Activated effector memory CD4-positive, alpha-beta T cell treated with Interleukin-2 at 50 U/mL for 16 hours (primary cell): ENCODE data around the gene GAL3ST1.

Experiments used
- DNase-seq: peaks from one replicate; pipeline ENCODE4 v3.0.0-alpha.2; 2020

The GAL3ST1 gene

DNA sequence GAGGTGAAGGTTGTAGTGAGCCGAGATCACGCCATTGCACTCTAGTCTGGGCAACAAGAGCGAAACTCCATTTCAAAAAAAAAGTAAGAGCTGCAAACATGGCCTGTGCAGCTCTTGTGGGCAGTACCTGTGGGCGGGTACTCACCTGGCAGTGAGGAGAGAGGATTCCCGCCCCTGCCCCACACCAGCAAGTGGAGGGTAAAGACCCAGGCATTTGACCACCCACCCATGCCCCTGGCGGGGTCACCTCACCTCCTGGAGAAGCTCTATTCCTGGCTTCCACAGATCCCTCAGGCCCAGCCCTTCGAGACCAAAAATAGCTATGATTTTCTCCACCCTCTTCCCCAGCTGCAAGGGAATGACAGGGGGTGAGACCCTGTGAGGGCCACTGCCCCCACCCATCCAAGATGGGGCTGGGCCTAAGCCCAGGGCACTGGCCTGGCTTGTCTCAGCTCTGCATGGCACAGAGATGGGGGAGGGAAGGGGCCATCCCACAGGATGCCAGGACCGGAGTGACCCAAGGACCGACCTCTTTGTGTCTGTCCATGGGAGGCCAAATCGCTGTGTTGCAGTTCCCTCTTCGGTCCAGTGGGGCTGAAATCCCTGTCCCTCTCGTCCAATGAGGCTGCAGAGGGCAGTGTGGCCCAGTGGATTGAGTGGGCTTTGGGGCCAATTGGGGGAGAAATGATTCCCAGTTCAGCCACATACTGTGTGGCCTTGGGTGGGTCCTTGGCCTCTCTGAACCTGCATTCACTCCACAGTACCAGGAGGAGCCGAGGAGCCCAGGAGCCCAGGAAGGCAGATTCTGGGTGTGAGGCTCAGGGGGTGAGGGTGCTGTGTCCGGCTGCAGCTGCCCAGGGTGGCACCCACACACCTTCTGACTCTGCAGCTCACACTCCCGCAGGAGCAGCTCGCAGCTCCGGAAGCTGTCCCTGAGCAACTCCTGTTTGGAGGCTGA lies 42.5 kb downstream of the GAL3ST1 start:
- no peak for DNase-seq

GRCh38 chr22:30526656-30527055 lies 47.8 kb downstream of the GAL3ST1 start:
- DNase-seq = no peak

DNA sequence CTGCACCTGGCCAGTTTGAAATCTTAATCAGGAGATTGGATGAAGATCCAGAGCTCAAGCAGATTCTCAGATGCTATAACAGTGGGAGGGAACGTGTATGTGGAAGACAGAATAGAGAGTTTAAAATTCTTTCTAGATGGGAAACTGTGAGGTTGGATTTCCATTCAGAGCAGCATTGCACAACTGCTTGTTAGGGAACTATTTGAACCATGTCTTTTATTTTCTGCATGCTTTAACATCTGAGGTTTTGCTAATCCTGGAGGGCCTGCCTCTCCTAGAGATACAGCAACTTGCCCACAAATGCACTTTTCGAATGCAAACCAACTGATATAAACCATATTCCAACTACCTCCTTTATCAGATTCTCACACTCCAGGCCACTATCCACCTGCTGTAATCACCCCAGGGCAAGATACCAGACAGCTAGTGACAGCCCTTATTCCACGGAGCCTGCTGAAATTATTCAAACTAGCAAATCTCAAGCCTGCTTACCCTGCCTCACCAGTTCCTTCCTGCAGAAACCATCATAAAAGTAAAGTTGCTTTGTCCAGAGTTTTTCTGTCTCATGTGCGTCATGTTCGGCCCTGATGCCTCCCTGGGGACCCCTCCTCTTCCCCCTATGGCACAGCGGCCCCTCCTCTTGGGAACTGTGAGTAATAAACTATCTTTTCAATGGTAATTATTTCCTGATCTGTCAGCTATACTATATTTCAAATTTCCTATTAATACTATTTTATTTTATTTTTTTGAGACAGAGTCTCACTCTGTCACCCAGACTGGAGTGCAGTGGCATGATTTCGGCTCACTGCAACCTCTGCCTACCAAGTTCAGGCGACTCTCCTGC lies 50.6 kb downstream of the GAL3ST1 start:
- DNase-seq = no peak

DNA sequence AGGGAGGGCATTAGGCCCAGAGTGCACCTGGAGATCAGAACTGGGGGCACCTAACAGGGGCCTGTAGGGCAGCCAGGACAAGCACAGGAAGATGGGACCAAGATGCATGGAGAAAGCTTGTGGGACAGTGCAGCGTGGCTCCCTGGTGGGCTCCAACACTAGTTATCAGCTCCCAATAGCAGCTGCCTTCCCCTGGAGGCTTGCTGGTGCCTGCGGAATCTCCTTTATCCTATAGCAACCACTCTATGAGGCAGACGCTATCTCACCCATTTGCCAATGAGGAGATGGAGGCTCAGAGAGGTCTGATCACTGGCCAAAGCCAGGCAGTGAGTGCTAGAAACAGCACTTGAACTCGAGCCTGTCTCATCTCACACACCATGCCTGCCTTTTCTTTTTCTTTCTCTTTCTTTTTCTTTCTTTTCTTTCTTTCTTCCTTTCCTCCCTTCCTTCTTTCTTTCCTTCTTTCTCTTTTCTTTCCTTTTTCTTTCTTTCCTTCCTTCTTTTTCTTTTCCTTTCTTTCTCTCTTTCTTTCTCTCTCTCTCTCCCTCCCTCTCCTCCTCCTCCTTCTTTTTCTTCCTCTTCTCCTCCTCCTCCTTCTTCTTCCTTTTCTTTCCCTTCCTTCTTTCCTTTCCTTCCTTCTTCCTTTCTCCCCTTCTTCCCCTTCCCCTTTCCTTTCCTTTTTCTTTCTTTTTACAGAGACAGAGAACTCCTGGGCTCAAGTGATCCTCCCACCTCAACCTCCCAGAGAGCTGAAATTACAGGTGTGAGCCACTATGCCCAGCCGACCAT lies 52.9 kb downstream of the GAL3ST1 start:
- DNase-seq = no peak

GRCh38 chr22:30519842-30520425 lies 54.5 kb downstream of the GAL3ST1 start:
- no peak for DNase-seq

DNA sequence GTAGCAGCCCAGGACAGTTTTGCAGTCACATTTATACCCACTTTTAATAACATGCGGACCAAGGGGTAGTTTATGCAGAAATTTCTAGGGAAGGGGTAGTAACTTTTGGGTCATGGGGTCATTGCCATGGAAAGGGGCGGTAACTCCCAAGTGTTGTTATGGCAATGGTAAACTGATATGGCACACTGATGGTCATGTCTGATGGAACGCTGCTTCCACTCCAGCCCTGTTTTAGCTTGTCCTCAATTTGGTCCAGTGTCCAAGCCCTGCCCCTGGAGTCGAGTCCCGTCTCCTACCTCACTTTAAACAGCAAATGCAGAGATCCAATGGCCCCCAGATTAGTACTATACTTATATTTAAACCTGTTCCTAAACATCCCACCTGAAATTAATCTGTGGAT lies 57.7 kb downstream of the GAL3ST1 start:
- DNase-seq = no peak

GRCh38 chr22:30516273-30516672 lies 58.2 kb downstream of the GAL3ST1 start:
- no peak for DNase-seq

GRCh38 chr22:30514252-30514651 lies 60.2 kb downstream of the GAL3ST1 start:
- DNase-seq = no peak

GRCh38 chr22:30513462-30513861 lies 61.0 kb downstream of the GAL3ST1 start:
- no peak for DNase-seq

GRCh38 chr22:30511911-30512310 lies 62.6 kb downstream of the GAL3ST1 start:
- DNase-seq = no peak

DNA sequence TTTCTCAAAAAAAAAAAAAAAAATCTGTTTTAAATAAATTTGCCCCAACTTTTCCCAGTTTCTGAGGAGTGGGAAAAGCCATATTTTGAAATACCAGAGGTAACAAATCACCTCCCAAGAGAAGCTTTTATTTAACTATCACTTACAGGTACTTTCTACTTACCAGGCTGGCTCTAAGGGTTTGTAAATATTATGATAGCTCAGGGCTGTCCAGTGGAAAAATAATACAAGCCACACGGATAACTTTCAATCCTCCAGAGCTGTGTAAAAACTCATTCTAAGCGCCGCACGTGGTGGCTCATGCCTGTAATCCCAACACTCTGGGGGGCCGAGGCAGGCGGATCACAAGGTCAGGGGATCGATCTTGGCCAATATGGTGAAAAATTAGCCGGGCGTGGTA lies 63.4 kb downstream of the GAL3ST1 start:
- no peak for DNase-seq

DNA sequence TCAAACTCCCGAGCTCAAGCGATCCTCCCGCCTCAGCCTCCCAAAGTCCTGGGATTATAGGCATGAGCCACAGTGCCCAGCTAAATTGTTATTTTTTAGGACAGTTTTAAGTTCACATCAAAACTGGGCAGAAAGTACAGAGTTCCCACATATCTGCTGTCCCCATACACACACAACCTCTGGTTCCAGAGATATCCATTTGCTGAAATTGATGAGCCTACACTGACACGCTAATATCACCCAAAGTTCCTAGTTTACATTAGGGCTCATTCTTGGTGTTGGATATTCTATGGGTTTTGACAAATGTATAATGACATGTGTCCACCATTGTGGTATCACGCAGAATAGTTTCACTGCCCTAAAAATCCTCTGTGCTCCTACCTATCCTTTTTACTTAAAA lies 66.2 kb downstream of the GAL3ST1 start:
- DNase-seq = no peak

- DNase-seq = no peak
These were observed 66.8 kb downstream of the GAL3ST1 start for GRCh38 chr22:30507670-30508069.

- no peak for DNase-seq
These were observed 67.9 kb downstream of the GAL3ST1 start for GRCh38 chr22:30506507-30506968.
